GM15510 (cell line): Measurements from ENCODE around the gene KLHL3.

Experiments used
- POLR2A ChIP-seq: IDR thresholded peaks from 3 replicates; pipeline ENCODE4 v1.6.1; 2011; ENCODE audit warnings: borderline replicate concordance; ENCODE audit not compliant: insufficient read length; ENCODE audit errors: extremely low read depth

Gene KLHL3

DNA sequence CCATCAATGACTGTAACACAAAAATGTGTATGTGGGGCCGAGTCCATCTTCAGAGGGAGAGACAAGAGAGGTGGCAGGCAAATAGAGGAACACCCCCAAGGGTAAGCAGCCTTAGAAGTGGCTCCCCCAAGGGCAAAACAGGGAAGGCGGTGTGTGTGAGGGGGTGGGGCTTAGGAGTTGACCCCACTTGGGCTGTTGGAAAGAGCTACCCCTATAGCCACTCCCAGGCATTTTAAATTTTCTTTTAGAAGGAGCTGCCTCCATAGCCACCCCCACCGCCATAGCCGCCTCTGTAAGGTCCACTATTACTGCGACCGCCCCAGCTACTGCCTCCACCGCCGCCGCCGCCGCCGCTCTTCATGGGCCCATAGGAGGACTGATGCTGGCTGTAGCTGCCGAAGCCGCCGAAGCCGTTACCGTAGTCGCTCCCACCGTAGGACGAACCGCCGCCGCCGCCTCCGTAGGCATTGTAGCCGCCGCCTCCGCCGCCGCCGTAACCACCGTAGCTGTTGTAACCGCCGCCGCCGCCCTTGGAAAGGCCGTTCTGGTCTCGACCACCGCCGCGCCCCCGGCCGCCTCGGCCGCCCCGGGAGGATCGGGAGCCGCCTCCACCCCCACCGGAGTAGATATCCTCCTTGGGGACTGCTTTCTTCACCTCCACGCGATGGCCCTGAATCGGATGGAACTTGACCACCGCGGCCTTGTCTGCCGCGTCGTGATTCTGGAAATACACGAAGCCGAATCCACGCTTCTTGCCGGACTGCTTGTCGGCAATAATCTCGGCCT is 17.2 kb upstream of the KLHL3 start:
- no peak for TF ChIP-seq POLR2A

GRCh38 chr5:137751869-137752491 is 16.1 kb upstream of the KLHL3 start:
- no peak for TF ChIP-seq POLR2A

- no peak for TF ChIP-seq POLR2A
Observed at GRCh38 chr5:137750436-137750835, 14.5 kb upstream of the KLHL3 start.

DNA sequence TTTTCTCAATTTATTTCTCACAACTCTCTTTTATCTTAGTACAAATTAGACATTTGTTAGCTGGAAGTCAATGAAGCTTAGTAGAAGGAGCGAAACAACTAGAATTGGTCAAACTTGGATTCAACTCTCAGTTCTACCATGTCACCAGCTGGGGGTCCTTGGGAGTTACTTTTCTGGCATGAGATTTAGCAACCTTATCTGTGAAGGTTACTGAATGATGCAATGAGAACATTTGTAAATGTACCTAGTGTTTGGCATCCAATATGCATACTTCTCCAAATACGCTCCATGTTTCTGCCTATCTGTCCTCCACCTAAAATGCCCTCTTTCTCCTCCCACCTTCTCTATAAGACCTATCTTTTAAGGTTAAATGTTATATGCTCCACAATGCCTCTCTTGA is 12.0 kb upstream of the KLHL3 start:
- no peak for TF ChIP-seq POLR2A

- TF ChIP-seq POLR2A, result no peak
Observed at GRCh38 chr5:137743031-137743640, 7.2 kb upstream of the KLHL3 start.

GRCh38 chr5:137741718-137742117 is 5.8 kb upstream of the KLHL3 start:
- no peak for TF ChIP-seq POLR2A

- TF ChIP-seq POLR2A, result no peak
Observed at GRCh38 chr5:137739737-137740136, 3.8 kb upstream of the KLHL3 start.

DNA sequence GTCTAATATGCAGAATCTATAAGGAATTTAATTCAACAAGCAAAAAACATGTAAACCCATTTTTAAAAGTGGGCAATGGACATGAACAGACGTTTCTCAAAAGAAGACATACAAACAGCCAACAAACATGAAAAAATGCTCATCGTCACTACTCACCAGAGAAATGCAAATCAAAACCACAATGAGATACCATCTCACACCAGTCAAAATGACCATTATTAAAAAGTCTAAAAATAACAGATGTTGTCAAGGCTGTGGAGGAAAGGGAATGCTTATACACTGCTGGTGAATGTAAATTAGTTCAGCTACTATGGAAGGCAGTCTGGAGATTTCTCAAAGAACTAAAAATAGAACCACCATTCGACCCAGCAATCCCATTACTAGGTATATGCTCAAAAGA is 3.1 kb upstream of the KLHL3 start:
- no peak for TF ChIP-seq POLR2A

DNA sequence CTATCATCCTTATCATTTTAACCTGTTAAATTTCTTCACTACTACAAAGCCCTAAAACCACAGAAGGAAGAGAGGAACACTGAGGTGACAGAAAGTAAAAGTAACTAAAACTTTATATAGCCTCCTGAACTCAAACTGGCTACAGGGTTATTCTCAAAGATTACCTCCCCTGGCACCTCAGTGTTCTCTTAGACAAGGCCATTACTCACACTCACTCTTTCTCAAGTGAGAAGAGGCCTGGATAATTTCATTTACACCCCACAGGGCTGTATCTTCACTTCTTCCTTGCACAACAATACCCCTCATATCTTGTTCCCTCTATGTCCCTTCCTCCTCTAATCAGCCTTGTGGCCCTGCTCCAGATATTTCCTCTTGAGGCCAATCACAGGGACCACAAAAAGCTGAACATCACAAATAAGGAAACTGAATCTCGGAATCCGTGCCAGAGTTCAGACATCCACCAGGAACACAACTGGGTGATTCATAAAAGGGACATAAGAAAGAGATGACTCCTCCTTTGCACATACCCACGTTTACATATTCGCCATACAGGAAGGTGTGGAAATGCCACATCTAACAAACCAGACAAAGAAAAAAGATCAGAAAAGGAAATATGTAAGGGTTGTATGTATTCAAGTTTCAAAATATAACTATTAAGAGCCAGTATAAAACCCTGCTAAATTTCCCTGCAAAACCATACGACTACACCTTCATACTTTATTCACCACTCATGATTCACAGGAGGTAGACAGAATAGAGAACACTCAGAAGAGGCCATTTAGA is 1.7 kb upstream of the KLHL3 start:
- no peak for TF ChIP-seq POLR2A

DNA sequence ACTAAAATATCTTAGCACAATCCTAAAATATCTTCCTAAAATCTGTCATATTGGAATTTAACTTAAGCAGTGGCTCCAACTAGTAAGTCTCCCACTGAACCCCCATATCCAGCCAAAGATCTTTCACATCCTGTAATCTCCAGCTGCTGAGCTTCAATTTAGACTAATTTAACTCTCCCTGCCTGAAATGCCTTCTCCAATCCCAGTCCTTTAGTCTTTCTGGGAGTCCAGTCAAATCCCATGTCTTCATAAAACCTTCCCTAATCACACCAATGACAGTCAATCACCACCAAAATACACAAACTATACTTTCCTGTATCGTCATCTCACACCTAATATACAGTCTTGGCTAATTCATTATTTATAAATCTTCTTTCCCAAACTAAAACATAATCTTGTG is 607 bp upstream of the KLHL3 start:
- TF ChIP-seq POLR2A, result no peak

- no peak for TF ChIP-seq POLR2A
Observed at GRCh38 chr5:137734962-137735554, 831 bp downstream of the KLHL3 start.

DNA sequence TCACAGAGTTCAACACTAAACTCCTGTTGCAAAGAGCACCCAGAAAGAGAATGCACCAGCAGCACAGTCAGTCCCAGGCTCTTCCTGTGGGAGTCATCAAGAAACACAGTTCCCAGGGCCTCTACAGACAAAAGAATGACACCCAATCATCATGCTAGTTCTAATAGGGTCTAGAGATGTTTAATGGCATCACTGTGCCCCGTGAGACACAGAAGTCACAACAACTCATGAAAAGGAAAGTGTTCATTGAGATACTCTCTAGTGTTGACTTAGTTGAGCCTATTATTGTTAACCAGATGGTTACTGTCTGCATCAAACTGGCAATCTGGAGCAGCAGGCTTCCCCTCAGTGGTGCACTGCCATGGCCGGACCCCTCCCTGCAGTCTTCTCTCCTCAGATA is 1.6 kb downstream of the KLHL3 start:
- TF ChIP-seq POLR2A, result no peak

DNA sequence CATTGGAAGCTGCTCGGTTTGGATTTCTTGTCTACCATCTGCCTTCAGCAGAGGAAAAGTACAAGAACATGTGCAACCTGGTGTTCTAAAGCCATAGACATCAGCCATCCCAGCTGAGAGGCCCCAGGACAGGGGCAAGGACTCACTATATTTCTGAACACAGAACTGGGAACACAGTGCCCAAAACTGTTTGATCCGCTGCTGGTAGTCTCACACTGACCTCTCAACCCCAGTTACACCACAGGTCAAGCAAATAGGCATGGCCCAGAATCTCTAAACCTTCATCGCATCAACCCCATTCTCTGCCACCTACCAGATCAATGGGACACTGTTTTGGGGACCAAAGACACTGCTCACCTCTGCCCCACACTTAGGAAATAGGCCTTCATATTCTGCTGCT is 2.0 kb downstream of the KLHL3 start:
- TF ChIP-seq POLR2A, result no peak

DNA sequence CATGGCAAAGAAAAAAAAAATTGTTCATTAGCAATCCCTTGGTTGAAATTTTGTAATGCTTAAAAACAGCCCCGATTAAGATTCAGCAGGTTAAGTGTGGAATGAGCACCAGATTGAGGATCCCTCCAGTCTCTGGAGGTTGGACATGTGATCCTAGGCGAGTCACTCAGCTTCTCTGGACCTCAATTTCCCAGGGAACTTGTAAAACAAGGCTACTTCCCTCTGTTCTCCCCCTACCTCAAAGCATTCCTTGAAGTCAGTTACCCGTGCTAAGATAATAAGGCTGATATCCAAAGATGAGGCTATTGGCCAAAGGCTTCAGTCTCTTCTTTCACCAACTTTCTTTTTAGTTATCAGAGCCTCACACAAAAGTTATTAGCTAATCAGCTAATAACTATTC is 2.9 kb downstream of the KLHL3 start:
- no peak for TF ChIP-seq POLR2A

- TF ChIP-seq POLR2A, result no peak
Observed at GRCh38 chr5:137731176-137731575, 4.7 kb downstream of the KLHL3 start.
